Caco-2 (cell line): ENCODE measurements around the gene IL10RB. TPM values are rescaled to one million over a fixed set of nuclear protein-coding genes. Genes with fewer than 3 reads are reported as not detected.
"Not testable (repeated sequence)": the region's sequence is repeated elsewhere in the genome, so short reads cannot be mapped to it uniquely, and the experiment has no call there.

Source experiments
- BruUV-seq: library from RNA; stranded (reverse); fragments of 400-500 nt; replicated peaks from 2 replicates; lab custom pipeline; 2021; lab: Mats Ljungman, UMichigan
- CTCF ChIA-PET: fragments of 300-600 bp; sonication (Branson Sonifier 250); formaldehyde crosslinking; loops from one replicate; lab custom pipeline; 2022; ENCODE audit warnings: antibody characterized with exemption; lab: Charles Lee
- POLR2A ChIA-PET: fragments of 300-600 bp; sonication (Branson Sonifier 250); formaldehyde crosslinking; loops from one replicate; lab custom pipeline; 2022; ENCODE audit warnings: antibody characterized with exemption; lab: Charles Lee
- DNase-seq, 2 experiments: peaks; one replicate each; pipeline versions ENCODE4 v3.0.0 to v3.0.0-alpha.2; 2020 to 2022
- H3K27me3 ChIP-seq: replicated peaks from 2 replicates; pipeline ENCODE4 v1.6.0; 2011; ENCODE audit warnings: low read length; ENCODE audit not compliant: control insufficient read depth, insufficient read depth
- H3K36me3 ChIP-seq: 2 replicates; pipeline ENCODE4 v1.5.1; 2011; ENCODE audit warnings: low read length; ENCODE audit not compliant: control insufficient read depth, insufficient read depth
- H3K4me1 ChIP-seq: fragments of 250-450 bp; sonication (Bioruptor Pico); 2 replicates; pipeline ENCODE4 v1.5.1; 2020; ENCODE audit warnings: mild to moderate bottlenecking
- H3K4me3 ChIP-seq: 2 replicates; pipeline ENCODE4 v1.5.1; 2011; ENCODE audit warnings: low read depth, mild to moderate bottlenecking, control low read depth, low read length
- H3K9me3 ChIP-seq: fragments of 250-450 bp; sonication (Bioruptor Pico); 2 replicates; pipeline ENCODE4 v1.5.1; 2020; ENCODE audit warnings: mild to moderate bottlenecking, moderate library complexity
- H3K27ac Mint-ChIP-seq: one replicate; pipeline ENCODE4 v1.8.0; 2022; ENCODE audit warnings: mixed read lengths; ENCODE audit not compliant: unreplicated experiment
- H3K27me3 Mint-ChIP-seq: one replicate; pipeline ENCODE4 v1.8.0; 2022; ENCODE audit warnings: mixed read lengths; ENCODE audit not compliant: insufficient read depth, unreplicated experiment
- H3K36me3 Mint-ChIP-seq: one replicate; pipeline ENCODE4 v1.8.0; 2022; ENCODE audit warnings: mild to moderate bottlenecking, mixed read lengths; ENCODE audit not compliant: insufficient read depth, unreplicated experiment
- H3K4me1 Mint-ChIP-seq: one replicate; pipeline ENCODE4 v1.8.0; 2022; ENCODE audit warnings: low read depth, mixed read lengths; ENCODE audit not compliant: unreplicated experiment
- H3K4me3 Mint-ChIP-seq: one replicate; pipeline ENCODE4 v1.8.0; 2022; ENCODE audit warnings: mild to moderate bottlenecking, moderate library complexity, mixed read lengths; ENCODE audit not compliant: unreplicated experiment
- H3K9me3 Mint-ChIP-seq: one replicate; pipeline ENCODE4 v1.8.0; 2022; ENCODE audit warnings: mixed read lengths; ENCODE audit not compliant: unreplicated experiment
- intact Hi-C: fragments of 100-400 bp; cut with micrococcal nuclease; formaldehyde crosslinking; loops from one replicate; pipeline ENCODE4 v1.10.0; 2022; ENCODE audit not compliant: unreplicated experiment
- total RNA-seq: library from RNA; stranded (reverse); gene quantifications from 2 replicates; pipeline ENCODE4 v1.2.3, GENCODE V29; 2022
- TF ChIP-seq, protein P1 (sequence below), 2 experiments: fragments of 200-600 bp in 1 of 2; IDR thresholded peaks; 1 replicate in 1 of 2; 2 replicates in 1 of 2; pipeline versions ENCODE4 v1.5.1 to v1.8.0; 2011 to 2022; ENCODE audit warnings: antibody characterized with exemption in 1 of 2, control low read depth in 1 of 2, inconsistent platforms in 1 of 2, low read depth in 1 of 2, low read length in 1 of 2, mild to moderate bottlenecking in 1 of 2, moderate library complexity in 1 of 2; ENCODE audit not compliant: insufficient read depth in 1 of 2, severe bottlenecking in 1 of 2, unreplicated experiment in 1 of 2

The IL10RB gene
- total RNA-seq, 1 experiment from 2014 or later: 13.1 TPM

DNA sequence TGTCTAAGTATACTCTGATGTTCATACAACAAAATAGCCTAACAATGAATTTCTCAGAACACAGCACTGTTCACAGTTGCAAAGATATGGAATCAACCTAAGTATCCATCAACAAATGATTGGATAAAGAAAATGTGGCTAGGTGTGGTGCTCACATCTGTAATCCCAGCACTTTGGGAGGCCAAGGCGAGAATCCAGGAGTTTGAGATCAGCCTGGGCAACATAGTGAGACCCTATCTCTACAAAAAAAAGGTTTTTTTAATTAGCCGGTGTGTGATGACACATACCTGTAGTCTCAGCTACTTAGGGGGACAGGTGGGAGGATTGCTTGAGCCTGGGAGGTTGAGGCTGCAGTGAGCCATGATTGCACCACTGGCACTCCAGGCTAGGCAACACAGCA is 25.8 kb upstream of the IL10RB start:
- intact Hi-C loops: no loop called here
- Mint-ChIP-seq H3K4me1 (peaks cover 11% of the 10 kb centered on the region), H3K27me3 (no peaks in the 10 kb centered on the region), H3K4me3 (no peak overlapping the region), H3K9me3 (no peaks in the 10 kb centered on the region), H3K27ac (peak overlapping the region; percentile 66), H3K36me3 (peaks cover 59% of the 10 kb centered on the region)
- no peak overlapping the region for H3K4me3 ChIP-seq
- TF ChIP-seq, protein P1, sequence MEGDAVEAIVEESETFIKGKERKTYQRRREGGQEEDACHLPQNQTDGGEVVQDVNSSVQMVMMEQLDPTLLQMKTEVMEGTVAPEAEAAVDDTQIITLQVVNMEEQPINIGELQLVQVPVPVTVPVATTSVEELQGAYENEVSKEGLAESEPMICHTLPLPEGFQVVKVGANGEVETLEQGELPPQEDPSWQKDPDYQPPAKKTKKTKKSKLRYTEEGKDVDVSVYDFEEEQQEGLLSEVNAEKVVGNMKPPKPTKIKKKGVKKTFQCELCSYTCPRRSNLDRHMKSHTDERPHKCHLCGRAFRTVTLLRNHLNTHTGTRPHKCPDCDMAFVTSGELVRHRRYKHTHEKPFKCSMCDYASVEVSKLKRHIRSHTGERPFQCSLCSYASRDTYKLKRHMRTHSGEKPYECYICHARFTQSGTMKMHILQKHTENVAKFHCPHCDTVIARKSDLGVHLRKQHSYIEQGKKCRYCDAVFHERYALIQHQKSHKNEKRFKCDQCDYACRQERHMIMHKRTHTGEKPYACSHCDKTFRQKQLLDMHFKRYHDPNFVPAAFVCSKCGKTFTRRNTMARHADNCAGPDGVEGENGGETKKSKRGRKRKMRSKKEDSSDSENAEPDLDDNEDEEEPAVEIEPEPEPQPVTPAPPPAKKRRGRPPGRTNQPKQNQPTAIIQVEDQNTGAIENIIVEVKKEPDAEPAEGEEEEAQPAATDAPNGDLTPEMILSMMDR (IDR thresholded peaks at IDR 0.05; ENCODE audit: insufficient read depth in 1 of 2, low read depth in 1 of 2, low read length in 1 of 2, severe bottlenecking in 1 of 2, unreplicated experiment in 1 of 2): no peak
- no TSS peak for BruUV-seq
- no peaks in the 10 kb centered on the region for H3K36me3 ChIP-seq
- DNase-seq: no peak
- no peaks in the 10 kb centered on the region for H3K27me3 ChIP-seq
- H3K9me3 ChIP-seq: no peaks in the 10 kb centered on the region
- ChIA-PET POLR2A (no interaction called here), CTCF (no interaction called here)
- H3K4me1 ChIP-seq: peaks cover under 1% of the 10 kb centered on the region; the same call in 1 of the 2 replicates

DNA sequence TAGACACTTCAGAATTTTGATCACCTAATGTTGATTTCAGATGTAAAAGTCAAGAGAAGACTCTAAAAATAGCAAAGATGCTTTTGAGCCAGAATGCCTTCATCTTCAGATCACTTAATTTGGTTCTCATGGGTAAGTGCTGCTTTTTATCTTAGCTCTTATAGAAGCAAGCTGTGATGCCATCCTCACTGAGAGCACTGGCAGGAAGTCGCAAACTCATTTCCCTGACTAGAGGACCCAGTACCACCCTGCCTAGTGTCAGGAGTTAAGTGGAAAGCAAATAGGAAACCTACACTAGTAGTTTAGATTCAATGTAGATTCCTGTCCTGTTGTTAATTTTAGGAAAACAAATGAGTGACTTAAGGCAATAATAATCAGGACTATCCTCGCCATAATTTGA is 24.3 kb upstream of the IL10RB start:
- TF ChIP-seq, protein P1 (IDR thresholded peaks at IDR 0.05; ENCODE audit: insufficient read depth in 1 of 2, low read depth in 1 of 2, low read length in 1 of 2, severe bottlenecking in 1 of 2, unreplicated experiment in 1 of 2): no peak
- Mint-ChIP-seq H3K4me3 (no peak overlapping the region), H3K9me3 (no peaks in the 10 kb centered on the region), H3K27me3 (no peaks in the 10 kb centered on the region), H3K36me3 (peaks cover 65% of the 10 kb centered on the region), H3K4me1 (peaks cover 11% of the 10 kb centered on the region), H3K27ac (no peak overlapping the region)
- H3K27me3 ChIP-seq: no peaks in the 10 kb centered on the region
- no TSS peak for BruUV-seq
- no peak for DNase-seq
- intact Hi-C loops: no loop called here
- no peak overlapping the region for H3K4me3 ChIP-seq
- no peaks in the 10 kb centered on the region; the same call in 1 of the 2 replicates for H3K36me3 ChIP-seq
- ChIA-PET CTCF (no interaction called here), POLR2A (no interaction called here)
- no peaks in the 10 kb centered on the region for H3K4me1 ChIP-seq
- no peaks in the 10 kb centered on the region for H3K9me3 ChIP-seq

DNA sequence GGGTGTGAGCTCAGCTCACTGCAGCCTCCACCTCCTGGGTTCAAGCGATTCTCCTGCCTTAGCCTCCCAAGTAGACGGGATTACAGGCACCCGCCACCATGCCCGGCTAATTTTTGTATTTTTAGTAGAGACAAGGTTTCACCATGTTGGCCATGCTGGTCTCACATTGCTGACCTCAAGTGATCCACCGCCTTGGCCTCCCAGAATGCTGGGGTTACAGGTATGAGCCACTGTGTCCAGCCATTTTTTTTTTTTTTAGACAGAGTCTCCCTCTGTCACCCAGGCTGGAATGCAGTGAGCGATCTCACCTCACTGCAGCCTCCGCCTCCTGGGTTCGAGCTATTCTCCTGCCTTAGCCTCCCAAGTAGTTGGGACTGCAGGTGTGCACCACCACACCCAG is 23.3 kb upstream of the IL10RB start:
- BruUV-seq, H3K9me3 Mint-ChIP-seq, H3K4me3 Mint-ChIP-seq, H3K4me1 ChIP-seq, H3K36me3 ChIP-seq, H3K4me1 Mint-ChIP-seq, H3K4me3 ChIP-seq, intact Hi-C loops, H3K27me3 Mint-ChIP-seq, H3K27ac Mint-ChIP-seq, H3K9me3 ChIP-seq, DNase-seq, POLR2A ChIA-PET, H3K27me3 ChIP-seq, CTCF ChIA-PET: not testable (repeated sequence)
- H3K36me3 Mint-ChIP-seq: peaks cover 67% of the 10 kb centered on the region
